ENCODE data around the gene SLC14A1. TPM values are rescaled to one million over a fixed set of nuclear protein-coding genes. Genes with fewer than 3 reads are reported as not detected.
"Not testable (repeated sequence)": the region's sequence is repeated elsewhere in the genome, so short reads cannot be mapped to it uniquely, and the experiment has no call there.

SLC14A1 gene
- polyA plus RNA-seq, 1 donor (not counting 4 experiments of a cell fraction or from before 2014, with no cell fraction given), result not detected

- no peaks in the 10 kb centered on the region for H3K27me3 ChIP-seq (ENCODE audit: control insufficient read depth, extremely low read depth, insufficient read depth, low read length)
- no peak overlapping the region for H3K9ac ChIP-seq (ENCODE audit: control insufficient read depth, extremely low read depth, insufficient read depth, low read length)
- H3K79me2 ChIP-seq (ENCODE audit: control insufficient read depth, insufficient read depth, low read length), result no peaks in the 10 kb centered on the region
- no peaks in the 10 kb centered on the region for H3K4me1 ChIP-seq (ENCODE audit: control insufficient read depth, extremely low read depth, insufficient read depth, low read length)
- dilution Hi-C loops (cut with MboI; ENCODE audit: extremely low pct_ligation_motif_present, low sequenced_read_pairs), result no loop called here
- no peaks in the 10 kb centered on the region for H4K20me1 ChIP-seq (ENCODE audit: control insufficient read depth, extremely low read depth, insufficient read depth, low read length)
- H3K9me3 ChIP-seq (ENCODE audit: control insufficient read depth, low read depth, low read length), result no peaks in the 10 kb centered on the region
- no peaks in the 10 kb centered on the region for H3K9me1 ChIP-seq (ENCODE audit: control insufficient read depth, extremely low read depth, insufficient read depth, low read length)
- no peaks in the 10 kb centered on the region for H3K36me3 ChIP-seq (ENCODE audit: control insufficient read depth in 2 of 2, extremely low read depth in 1 of 2, insufficient read depth in 2 of 2, low read length in 2 of 2)
- DNase-seq (ENCODE audit: low read depth, low spot score) (no peak), FAIRE-seq (no peak)
- TF ChIP-seq CTCF (optimal IDR thresholded peaks at IDR 0.05 in 1 of 3, IDR thresholded peaks at IDR 0.05 in 1 of 3, conservative IDR thresholded peaks at IDR 0.05 in 1 of 3; ENCODE audit: extremely low read depth in 1 of 3, insufficient read depth in 2 of 3, low read length in 3 of 3) (no peak), EZH2 (IDR thresholded peaks at IDR 0.05; ENCODE audit: low read length) (no peak)
- H3K4me3 ChIP-seq (ENCODE audit: control insufficient read depth in 2 of 3, extremely low read depth in 1 of 3, insufficient read depth in 2 of 3, low read depth in 1 of 3, low read length in 3 of 3), result no peak overlapping the region
- no peak overlapping the region for H2AFZ ChIP-seq (ENCODE audit: control insufficient read depth, low read length)
- no peak overlapping the region for H3K4me2 ChIP-seq (ENCODE audit: control insufficient read depth, extremely low read depth, insufficient read depth, low read depth, low read length)
- no peak overlapping the region for H3K27ac ChIP-seq (ENCODE audit: control insufficient read depth, insufficient read depth, low read length)
These were observed 33.0 kb downstream of the SLC14A1 start for GRCh38 chr18:45757005-45757404.

- H3K27me3 ChIP-seq (ENCODE audit: control insufficient read depth, extremely low read depth, insufficient read depth, low read length); H3K4me2 ChIP-seq (ENCODE audit: control insufficient read depth, extremely low read depth, insufficient read depth, low read depth, low read length); H4K20me1 ChIP-seq (ENCODE audit: control insufficient read depth, extremely low read depth, insufficient read depth, low read length); H2AFZ ChIP-seq (ENCODE audit: control insufficient read depth, low read length); H3K4me3 ChIP-seq (ENCODE audit: control insufficient read depth in 2 of 3, extremely low read depth in 1 of 3, insufficient read depth in 2 of 3, low read depth in 1 of 3, low read length in 3 of 3); H3K36me3 ChIP-seq (ENCODE audit: control insufficient read depth in 2 of 2, extremely low read depth in 1 of 2, insufficient read depth in 2 of 2, low read length in 2 of 2); H3K4me1 ChIP-seq (ENCODE audit: control insufficient read depth, extremely low read depth, insufficient read depth, low read length); DNase-seq (ENCODE audit: low read depth, low spot score); H3K9me3 ChIP-seq (ENCODE audit: control insufficient read depth, low read depth, low read length); dilution Hi-C loops (cut with MboI; ENCODE audit: extremely low pct_ligation_motif_present, low sequenced_read_pairs); H3K27ac ChIP-seq (ENCODE audit: control insufficient read depth, insufficient read depth, low read length); H3K9me1 ChIP-seq (ENCODE audit: control insufficient read depth, extremely low read depth, insufficient read depth, low read length); FAIRE-seq; H3K79me2 ChIP-seq (ENCODE audit: control insufficient read depth, insufficient read depth, low read length); H3K9ac ChIP-seq (ENCODE audit: control insufficient read depth, extremely low read depth, insufficient read depth, low read length): not testable (repeated sequence)
These were observed 33.7 kb downstream of the SLC14A1 start for GRCh38 chr18:45757644-45758043.

- Histone ChIP-seq H3K9me1 (ENCODE audit: control insufficient read depth, extremely low read depth, insufficient read depth, low read length) (no peaks in the 10 kb centered on the region), H3K4me2 (ENCODE audit: control insufficient read depth, extremely low read depth, insufficient read depth, low read depth, low read length) (no peak overlapping the region), H3K4me3 (ENCODE audit: control insufficient read depth in 2 of 3, extremely low read depth in 1 of 3, insufficient read depth in 2 of 3, low read depth in 1 of 3, low read length in 3 of 3) (no peak overlapping the region), H3K36me3 (ENCODE audit: control insufficient read depth in 2 of 2, extremely low read depth in 1 of 2, insufficient read depth in 2 of 2, low read length in 2 of 2) (no peaks in the 10 kb centered on the region), H3K27ac (ENCODE audit: control insufficient read depth, insufficient read depth, low read length) (no peak overlapping the region), H3K79me2 (ENCODE audit: control insufficient read depth, insufficient read depth, low read length) (no peaks in the 10 kb centered on the region), H2AFZ (ENCODE audit: control insufficient read depth, low read length) (no peak overlapping the region), H3K9ac (ENCODE audit: control insufficient read depth, extremely low read depth, insufficient read depth, low read length) (no peak overlapping the region), H3K27me3 (ENCODE audit: control insufficient read depth, extremely low read depth, insufficient read depth, low read length) (no peaks in the 10 kb centered on the region), H3K4me1 (ENCODE audit: control insufficient read depth, extremely low read depth, insufficient read depth, low read length) (peaks cover 10% of the 10 kb centered on the region), H3K9me3 (ENCODE audit: control insufficient read depth, low read depth, low read length) (no peaks in the 10 kb centered on the region), H4K20me1 (ENCODE audit: control insufficient read depth, extremely low read depth, insufficient read depth, low read length) (no peaks in the 10 kb centered on the region)
- TF ChIP-seq EZH2 (IDR thresholded peaks at IDR 0.05; ENCODE audit: low read length), result no peak
- no peak for TF ChIP-seq CTCF (optimal IDR thresholded peaks at IDR 0.05 in 1 of 3, IDR thresholded peaks at IDR 0.05 in 1 of 3, conservative IDR thresholded peaks at IDR 0.05 in 1 of 3; ENCODE audit: extremely low read depth in 1 of 3, insufficient read depth in 2 of 3, low read length in 3 of 3)
- DNase-seq (ENCODE audit: low read depth, low spot score) (no peak), FAIRE-seq (peak; percentile 60)
- dilution Hi-C loops (cut with MboI; ENCODE audit: extremely low pct_ligation_motif_present, low sequenced_read_pairs), result no loop called here
These were observed 36.6 kb downstream of the SLC14A1 start for GRCh38 chr18:45760462-45761036.
